HCT116 (cell line): Measurements from ENCODE around the gene PCCA.

Experiments used
- EZH2 ChIP-seq: fragments of 200-600 bp; sonication (generic); IDR thresholded peaks from 2 replicates; pipeline ENCODE4 v1.6.1; 2017; ENCODE audit warnings: antibody characterized with exemption, mixed run types
- EZH2phosphoT487 ChIP-seq: fragments of 200-600 bp; IDR thresholded peaks from 2 replicates; pipeline ENCODE4 v1.6.1; 2018; ENCODE audit warnings: antibody characterized with exemption, borderline replicate concordance
- MAX ChIP-seq: IDR thresholded peaks from 2 replicates; pipeline ENCODE4 v1.6.1; 2012
- POLR2A ChIP-seq: IDR thresholded peaks from 2 replicates; pipeline ENCODE4 v1.7.0; 2011; ENCODE audit warnings: borderline replicate concordance; ENCODE audit not compliant: insufficient read depth, insufficient read length; ENCODE audit errors: extremely low read depth
- RAD21 ChIP-seq: IDR thresholded peaks from 2 replicates; pipeline ENCODE4 v1.6.1; 2012; ENCODE audit warnings: low read depth, mild to moderate bottlenecking
- SIN3A ChIP-seq: IDR thresholded peaks from 2 replicates; pipeline ENCODE4 v1.6.1; 2012; ENCODE audit warnings: low read depth
- SRF ChIP-seq: IDR thresholded peaks from 2 replicates; pipeline ENCODE4 v1.6.1; 2012; ENCODE audit warnings: low read depth
- TCF7L2 ChIP-seq: IDR thresholded peaks from 2 replicates; pipeline ENCODE4 v1.7.0; 2011; ENCODE audit warnings: borderline replicate concordance, inconsistent platforms; ENCODE audit not compliant: insufficient read depth, insufficient read length; ENCODE audit errors: extremely low read depth
- YY1 ChIP-seq: IDR thresholded peaks from 2 replicates; pipeline ENCODE4 v1.6.1; 2011; ENCODE audit warnings: low read length, low read depth, moderate library complexity, mild to moderate bottlenecking; ENCODE audit not compliant: insufficient replicate concordance; ENCODE audit errors: extremely low read depth
- ZFX ChIP-seq: fragments of 450-650 bp; IDR thresholded peaks from 2 replicates; pipeline ENCODE4 v1.6.1; 2017
- TF ChIP-seq, protein P1 (sequence below), 3 experiments: fragments of 200-600 bp in 1 of 3; sonication (generic) in 1 of 3; IDR thresholded peaks in 2 of 3; conservative IDR thresholded peaks in 1 of 3; 2 replicates each; pipeline ENCODE4 v1.5.1; 2012 to 2017; ENCODE audit warnings: low read depth in 2 of 3, low read length in 2 of 3, antibody characterized with exemption in 1 of 3, borderline replicate concordance in 1 of 3, control low read depth in 1 of 3, mild to moderate bottlenecking in 1 of 3, mixed read lengths in 1 of 3, mixed run types in 1 of 3, moderate library complexity in 1 of 3; ENCODE audit not compliant: insufficient read depth in 1 of 3

DNA sequence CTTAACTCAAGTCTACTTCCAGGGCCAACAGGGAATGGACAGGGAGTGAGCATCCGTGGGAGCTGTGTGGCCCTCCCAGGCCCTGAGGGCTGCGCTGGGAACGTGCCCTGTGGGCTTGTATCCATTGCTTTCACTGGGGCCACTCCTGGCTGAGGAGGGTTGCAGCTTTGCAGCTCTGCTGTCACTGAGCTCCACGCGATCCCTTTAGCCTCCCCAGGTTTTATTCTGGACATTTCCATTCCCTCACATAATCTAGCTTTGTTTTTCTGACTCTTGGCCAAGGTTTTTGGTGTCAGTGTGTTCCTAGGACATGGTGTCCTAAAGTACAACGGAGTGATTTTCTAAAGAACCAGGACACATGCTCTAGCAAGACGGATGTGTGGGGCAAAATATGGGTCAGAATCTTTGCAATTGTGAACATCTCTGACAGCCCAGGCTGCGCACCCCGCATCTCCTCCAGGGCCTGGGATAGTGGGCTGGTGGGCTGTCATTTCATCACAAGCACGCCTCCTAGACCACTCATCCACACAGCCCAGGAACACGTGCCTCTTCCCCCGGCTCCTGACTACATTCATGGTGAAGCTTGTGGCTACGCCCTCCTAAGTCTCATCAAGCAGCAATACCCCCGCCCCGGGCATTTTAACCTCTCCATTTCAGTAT lies 471.7 kb downstream of the PCCA start:
- TF ChIP-seq, protein P1, sequence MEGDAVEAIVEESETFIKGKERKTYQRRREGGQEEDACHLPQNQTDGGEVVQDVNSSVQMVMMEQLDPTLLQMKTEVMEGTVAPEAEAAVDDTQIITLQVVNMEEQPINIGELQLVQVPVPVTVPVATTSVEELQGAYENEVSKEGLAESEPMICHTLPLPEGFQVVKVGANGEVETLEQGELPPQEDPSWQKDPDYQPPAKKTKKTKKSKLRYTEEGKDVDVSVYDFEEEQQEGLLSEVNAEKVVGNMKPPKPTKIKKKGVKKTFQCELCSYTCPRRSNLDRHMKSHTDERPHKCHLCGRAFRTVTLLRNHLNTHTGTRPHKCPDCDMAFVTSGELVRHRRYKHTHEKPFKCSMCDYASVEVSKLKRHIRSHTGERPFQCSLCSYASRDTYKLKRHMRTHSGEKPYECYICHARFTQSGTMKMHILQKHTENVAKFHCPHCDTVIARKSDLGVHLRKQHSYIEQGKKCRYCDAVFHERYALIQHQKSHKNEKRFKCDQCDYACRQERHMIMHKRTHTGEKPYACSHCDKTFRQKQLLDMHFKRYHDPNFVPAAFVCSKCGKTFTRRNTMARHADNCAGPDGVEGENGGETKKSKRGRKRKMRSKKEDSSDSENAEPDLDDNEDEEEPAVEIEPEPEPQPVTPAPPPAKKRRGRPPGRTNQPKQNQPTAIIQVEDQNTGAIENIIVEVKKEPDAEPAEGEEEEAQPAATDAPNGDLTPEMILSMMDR (IDR thresholded peaks at IDR 0.05 in 2 of 3, conservative IDR thresholded peaks at IDR 0.05 in 1 of 3; ENCODE audit: borderline replicate concordance in 1 of 3, insufficient read depth in 1 of 3, low read depth in 2 of 3, low read length in 2 of 3), result no peak
- TF ChIP-seq EZH2 (no peak), MAX (no peak), ZFX (no peak), POLR2A (no peak), TCF7L2 (no peak), YY1 (no peak), EZH2phosphoT487 (no peak), SRF (no peak), SIN3A (no peak), RAD21 (no peak)
